Measurements from ENCODE around the gene TFDP2. TPM values are rescaled to one million over a fixed set of nuclear protein-coding genes. Genes with fewer than 3 reads are reported as not detected.

TFDP2 gene
- total and polyA plus RNA-seq, 2 of the 8 experiments (the other 6 are each of a cell fraction or from before 2014, with no cell fraction given), result 41.1 to 119 TPM

GRCh38 chr3:141981084-141981483 is 168.3 kb downstream of the TFDP2 start:
- Histone ChIP-seq H3K18ac (ENCODE audit: extremely low read depth, low read length) (no peak overlapping the region), H3K4me2 (ENCODE audit: insufficient read depth in 1 of 2, low read depth in 2 of 2, low read length in 2 of 2) (no peak overlapping the region), H3K36me3 (ENCODE audit: control insufficient read depth in 2 of 4, insufficient read depth in 4 of 4, low read length in 3 of 4) (peaks cover 2 to 26% (median 9%) of the 10 kb centered on the region in 4 experiments; a peak in 7 of 8 replicates), H4K91ac (replicated peaks; ENCODE audit: insufficient read length, low read length) (no peak overlapping the region), H3K4ac (replicated peaks; ENCODE audit: insufficient read length, low read depth, low read length) (no peak overlapping the region), H3K79me1 (ENCODE audit: low read depth, low read length) (no peaks in the 10 kb centered on the region), H3K4me3 (ENCODE audit: extremely low read depth in 1 of 4, insufficient read depth in 2 of 4, low read depth in 3 of 4, low read length in 4 of 4) (no peak overlapping the region), H3K9me3 (ENCODE audit: insufficient read depth in 2 of 2, low read depth in 1 of 2, low read length in 1 of 2) (no peaks in the 10 kb centered on the region), H2BK20ac (ENCODE audit: low read length) (no peak overlapping the region), H3K14ac (ENCODE audit: insufficient read length) (no peak overlapping the region), H3K23ac (ENCODE audit: insufficient read length) (no peak overlapping the region), H3K27me3 (replicated peaks in 1 of 4; ENCODE audit: control insufficient read depth in 3 of 4, extremely low read depth in 1 of 4, insufficient read depth in 3 of 4, low read length in 3 of 4) (no peaks in the 10 kb centered on the region), H3K27ac (ENCODE audit: low read depth, low read length) (no peak overlapping the region), H3K56ac (replicated peaks; ENCODE audit: insufficient read length, low read depth, low read length) (no peak overlapping the region), H2BK120ac (replicated peaks; ENCODE audit: low read depth, low read length) (no peak overlapping the region), H4K20me1 (replicated peaks in 1 of 2; ENCODE audit: control insufficient read depth in 1 of 2, insufficient read depth in 2 of 2, low read length in 2 of 2) (no peaks in the 10 kb centered on the region), H2AK5ac (ENCODE audit: low read depth, low read length) (no peak overlapping the region), H3K4me1 (replicated peaks in 1 of 4; ENCODE audit: control insufficient read depth in 3 of 4, insufficient read depth in 4 of 4, low read length in 3 of 4) (no peaks in the 10 kb centered on the region), H2AFZ (ENCODE audit: low read length) (no peak overlapping the region), H3K79me2 (ENCODE audit: control insufficient read depth in 1 of 2, insufficient read depth in 2 of 2, low read length in 2 of 2) (no peaks in the 10 kb centered on the region), H4K8ac (ENCODE audit: extremely low read depth, insufficient read depth, low read length) (no peak overlapping the region), H2BK15ac (ENCODE audit: low read length) (no peak overlapping the region), H4K5ac (ENCODE audit: insufficient read length, low read depth, low read length) (no peak overlapping the region), H2BK5ac (ENCODE audit: low read depth, low read length) (no peak overlapping the region), H3K9ac (replicated peaks in 1 of 4; ENCODE audit: extremely low read depth in 1 of 4, low read depth in 3 of 4, low read length in 3 of 4) (no peak overlapping the region), H3K23me2 (ENCODE audit: low read depth, low read length) (peaks cover 2% of the 10 kb centered on the region; the same call in 1 of the 2 replicates), H2BK12ac (ENCODE audit: low read depth, low read length) (no peak overlapping the region)
- FAIRE-seq (no peak), DNase-seq (ENCODE audit: low read depth in 1 of 2, low spot score in 2 of 2) (no peak)
- TF ChIP-seq SIRT6 (IDR thresholded peaks at IDR 0.05; ENCODE audit: low read length) (no peak), CREB1 (IDR thresholded peaks at IDR 0.05) (no peak), CEBPB (IDR thresholded peaks at IDR 0.05; ENCODE audit: low read depth, low read length) (no peak), BCL11A (IDR thresholded peaks at IDR 0.05; ENCODE audit: low read depth in 2 of 2, low read length in 2 of 2) (no peak), KDM1A (IDR thresholded peaks at IDR 0.05; ENCODE audit: borderline replicate concordance, low read length) (no peak), TCF12 (IDR thresholded peaks at IDR 0.05; ENCODE audit: low read depth, low read length) (no peak), CTBP2 (IDR thresholded peaks at IDR 0.05; ENCODE audit: borderline replicate concordance, insufficient read depth, insufficient read length, low read length) (no peak), BRCA1 (IDR thresholded peaks at IDR 0.05; ENCODE audit: low read depth, low read length) (no peak), ZNF274 (IDR thresholded peaks at IDR 0.05; ENCODE audit: borderline replicate concordance, extremely low read depth, low read length) (no peak), JUN (IDR thresholded peaks at IDR 0.05; ENCODE audit: low read depth, low read length) (no peak), MAFK (IDR thresholded peaks at IDR 0.05; ENCODE audit: low read depth, low read length) (no peak)
- TF ChIP-seq, protein P1, sequence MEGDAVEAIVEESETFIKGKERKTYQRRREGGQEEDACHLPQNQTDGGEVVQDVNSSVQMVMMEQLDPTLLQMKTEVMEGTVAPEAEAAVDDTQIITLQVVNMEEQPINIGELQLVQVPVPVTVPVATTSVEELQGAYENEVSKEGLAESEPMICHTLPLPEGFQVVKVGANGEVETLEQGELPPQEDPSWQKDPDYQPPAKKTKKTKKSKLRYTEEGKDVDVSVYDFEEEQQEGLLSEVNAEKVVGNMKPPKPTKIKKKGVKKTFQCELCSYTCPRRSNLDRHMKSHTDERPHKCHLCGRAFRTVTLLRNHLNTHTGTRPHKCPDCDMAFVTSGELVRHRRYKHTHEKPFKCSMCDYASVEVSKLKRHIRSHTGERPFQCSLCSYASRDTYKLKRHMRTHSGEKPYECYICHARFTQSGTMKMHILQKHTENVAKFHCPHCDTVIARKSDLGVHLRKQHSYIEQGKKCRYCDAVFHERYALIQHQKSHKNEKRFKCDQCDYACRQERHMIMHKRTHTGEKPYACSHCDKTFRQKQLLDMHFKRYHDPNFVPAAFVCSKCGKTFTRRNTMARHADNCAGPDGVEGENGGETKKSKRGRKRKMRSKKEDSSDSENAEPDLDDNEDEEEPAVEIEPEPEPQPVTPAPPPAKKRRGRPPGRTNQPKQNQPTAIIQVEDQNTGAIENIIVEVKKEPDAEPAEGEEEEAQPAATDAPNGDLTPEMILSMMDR (IDR thresholded peaks at IDR 0.05; ENCODE audit: control extremely low read depth in 1 of 3, insufficient read depth in 1 of 3, low read depth in 1 of 3, low read length in 3 of 3), result no peak
- CTCF ChIA-PET (ENCODE audit: partially characterized antibody), result interaction anchor here (0.6 kb wide), 1 partner anchor 184 kb away, joined by 3 read pairs; no protein-coding TSS in a partner anchor
- 89% methylated on average over 3 of the region's 3 CpGs; no CpG with 5 or more reads in 1 of the 2 experiments for WGBS, 2 experiments (ENCODE audit: extremely low coverage in 1 of 2, insufficient coverage in 1 of 2, insufficient read length in 1 of 2, insufficient replicate concordance in 2 of 2, low coverage in 1 of 2, low lambda C conversion rate in 2 of 2, missing lambda C conversion rate in 1 of 2)
- POLR2A ChIA-PET (ENCODE audit: partially characterized antibody), result no interaction called here

Data from H1 (cell line).